Osteoblast (primary cell): ENCODE data around the gene PADI3. TPM values are rescaled to one million over a fixed set of nuclear protein-coding genes. Genes with fewer than 3 reads are reported as not detected.
A peak's percentile ranks its signal among the peaks of the same experiment; 100 is the strongest.

Experiments used
- DNase-seq: peaks from one replicate; pipeline ENCODE4 v3.0.0; 2011; ENCODE audit warnings: low spot score, mixed read lengths; ENCODE audit not compliant: insufficient read length; ENCODE audit errors: missing footprints
- H2AFZ ChIP-seq: 2 replicates; pipeline ENCODE4 v1.6.0; 2011; ENCODE audit warnings: mild to moderate bottlenecking, low read length
- H3K27ac ChIP-seq: 2 replicates; pipeline ENCODE4 v1.5.1; 2011; ENCODE audit warnings: mild to moderate bottlenecking, low read depth, low read length, moderate library complexity
- H3K27me3 ChIP-seq: 2 replicates; pipeline ENCODE4 v1.6.0; 2012; ENCODE audit warnings: mild to moderate bottlenecking, control low read depth, inconsistent platforms, low read length, moderate library complexity; ENCODE audit not compliant: insufficient read depth
- H3K36me3 ChIP-seq: 2 replicates; pipeline ENCODE4 v1.5.1; 2011; ENCODE audit warnings: mild to moderate bottlenecking, low read length, control low read depth, moderate library complexity; ENCODE audit not compliant: insufficient read depth
- H3K4me1 ChIP-seq: 2 replicates; pipeline ENCODE4 v1.5.1; 2011; ENCODE audit warnings: mild to moderate bottlenecking, low read length, control low read depth, moderate library complexity; ENCODE audit not compliant: insufficient read depth
- H3K4me2 ChIP-seq: 2 replicates; pipeline ENCODE4 v1.6.0; 2011; ENCODE audit warnings: mild to moderate bottlenecking, low read length; ENCODE audit not compliant: insufficient read depth
- H3K4me3 ChIP-seq: fragments of 200-600 bp; sonication (generic); 3 replicates; pipeline ENCODE4 v1.5.1; 2012; ENCODE audit warnings: mild to moderate bottlenecking, low read length, inconsistent platforms; ENCODE audit not compliant: insufficient read depth
- H3K79me2 ChIP-seq: 2 replicates; pipeline ENCODE4 v1.6.0; 2012; ENCODE audit warnings: mild to moderate bottlenecking, low read length, control low read depth, inconsistent platforms; ENCODE audit not compliant: insufficient read depth
- H3K9me3 ChIP-seq: 2 replicates; pipeline ENCODE4 v1.5.1; 2011; ENCODE audit warnings: low read depth, low read length, control low read depth
- H4K20me1 ChIP-seq: 2 replicates; pipeline ENCODE4 v1.6.0; 2012; ENCODE audit warnings: mild to moderate bottlenecking, low read length, control low read depth; ENCODE audit not compliant: insufficient read depth
- total RNA-seq: library from RNA; depleted of rRNA; stranded (reverse); fragments of >200 nt; gene quantifications from 2 replicates; pipeline ENCODE4 v1.2.3, GENCODE V29; 2012
- TF ChIP-seq, protein P1 (sequence below): IDR thresholded peaks from 2 replicates; pipeline ENCODE4 v1.5.1; 2011; ENCODE audit warnings: mild to moderate bottlenecking, low read depth, low read length, moderate library complexity; ENCODE audit errors: extremely low read depth

The PADI3 gene
- total RNA-seq, 1 donor = not detected

DNA sequence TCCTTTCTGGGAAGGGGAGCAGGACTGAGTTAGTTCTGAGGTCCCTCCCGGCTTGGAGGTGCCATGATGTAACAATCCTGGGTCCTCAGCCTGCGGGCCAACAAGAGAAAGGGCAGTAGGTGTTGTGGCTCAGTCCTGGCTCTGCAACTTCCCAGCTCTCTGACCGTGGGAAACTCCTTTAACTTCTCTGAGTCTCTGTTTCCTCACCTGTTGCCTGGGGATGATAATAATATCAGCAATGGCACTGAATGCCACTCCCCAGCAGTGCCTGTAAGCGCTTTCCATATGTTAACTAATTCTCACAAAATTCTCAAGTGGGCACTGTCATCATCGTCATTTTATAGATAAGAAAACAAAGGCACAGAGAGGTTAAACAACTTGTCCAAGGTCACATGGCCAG, 2.3 kb downstream of the PADI3 start:
- no peaks in the 10 kb centered on the region for H3K79me2 ChIP-seq
- TF ChIP-seq, protein P1, sequence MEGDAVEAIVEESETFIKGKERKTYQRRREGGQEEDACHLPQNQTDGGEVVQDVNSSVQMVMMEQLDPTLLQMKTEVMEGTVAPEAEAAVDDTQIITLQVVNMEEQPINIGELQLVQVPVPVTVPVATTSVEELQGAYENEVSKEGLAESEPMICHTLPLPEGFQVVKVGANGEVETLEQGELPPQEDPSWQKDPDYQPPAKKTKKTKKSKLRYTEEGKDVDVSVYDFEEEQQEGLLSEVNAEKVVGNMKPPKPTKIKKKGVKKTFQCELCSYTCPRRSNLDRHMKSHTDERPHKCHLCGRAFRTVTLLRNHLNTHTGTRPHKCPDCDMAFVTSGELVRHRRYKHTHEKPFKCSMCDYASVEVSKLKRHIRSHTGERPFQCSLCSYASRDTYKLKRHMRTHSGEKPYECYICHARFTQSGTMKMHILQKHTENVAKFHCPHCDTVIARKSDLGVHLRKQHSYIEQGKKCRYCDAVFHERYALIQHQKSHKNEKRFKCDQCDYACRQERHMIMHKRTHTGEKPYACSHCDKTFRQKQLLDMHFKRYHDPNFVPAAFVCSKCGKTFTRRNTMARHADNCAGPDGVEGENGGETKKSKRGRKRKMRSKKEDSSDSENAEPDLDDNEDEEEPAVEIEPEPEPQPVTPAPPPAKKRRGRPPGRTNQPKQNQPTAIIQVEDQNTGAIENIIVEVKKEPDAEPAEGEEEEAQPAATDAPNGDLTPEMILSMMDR = no peak
- no peaks in the 10 kb centered on the region for H3K27me3 ChIP-seq
- no peaks in the 10 kb centered on the region for H4K20me1 ChIP-seq
- no peak overlapping the region for H3K4me3 ChIP-seq
- H2AFZ ChIP-seq = peak overlapping the region; percentile 10
- H3K36me3 ChIP-seq = no peaks in the 10 kb centered on the region
- H3K9me3 ChIP-seq = no peaks in the 10 kb centered on the region
- H3K4me1 ChIP-seq = peaks cover 14% of the 10 kb centered on the region
- H3K4me2 ChIP-seq = no peak overlapping the region
- no peak overlapping the region for H3K27ac ChIP-seq
- DNase-seq = peak; percentile 36

DNA sequence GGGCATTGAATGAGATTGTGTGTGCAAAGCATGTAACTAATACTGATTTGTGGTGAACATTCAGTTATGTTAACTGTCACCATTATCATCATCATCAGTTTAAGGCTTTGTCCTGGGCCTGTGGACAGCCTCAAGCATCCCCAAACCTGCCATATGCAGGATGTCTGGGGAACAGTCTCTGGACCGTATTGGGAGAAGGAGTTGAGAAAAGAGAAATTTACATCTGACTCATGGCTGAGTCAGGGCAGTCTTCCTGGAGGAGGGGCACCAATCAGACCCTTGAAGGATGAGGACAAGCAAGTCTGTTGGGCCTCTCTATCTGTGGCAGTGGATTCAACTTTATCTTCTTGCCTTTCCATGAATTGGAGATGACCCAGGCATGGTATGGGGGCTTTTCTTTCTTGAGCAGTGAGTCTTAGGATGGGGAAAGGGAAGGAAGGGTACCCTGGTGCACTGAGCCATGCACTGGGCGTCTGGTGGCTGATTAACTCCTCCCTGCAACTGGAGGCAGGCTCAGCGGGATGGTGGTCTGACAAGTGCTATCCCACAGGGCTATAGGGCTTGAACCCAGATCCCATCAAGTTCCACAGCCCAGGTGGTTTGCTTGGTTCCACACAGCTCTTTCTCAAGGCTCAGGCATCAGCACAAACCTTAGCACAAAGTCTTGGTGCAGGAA, 2.9 kb downstream of the PADI3 start:
- Histone ChIP-seq H3K36me3 (no peaks in the 10 kb centered on the region), H3K79me2 (no peaks in the 10 kb centered on the region), H3K9me3 (no peaks in the 10 kb centered on the region), H3K4me3 (no peak overlapping the region), H3K4me2 (no peak overlapping the region), H3K4me1 (peaks cover 14% of the 10 kb centered on the region), H3K27ac (no peak overlapping the region), H3K27me3 (no peaks in the 10 kb centered on the region), H4K20me1 (no peaks in the 10 kb centered on the region), H2AFZ (peak overlapping the region; percentile 10)
- DNase-seq = peak; percentile 88
- TF ChIP-seq, protein P1 = no peak

DNA sequence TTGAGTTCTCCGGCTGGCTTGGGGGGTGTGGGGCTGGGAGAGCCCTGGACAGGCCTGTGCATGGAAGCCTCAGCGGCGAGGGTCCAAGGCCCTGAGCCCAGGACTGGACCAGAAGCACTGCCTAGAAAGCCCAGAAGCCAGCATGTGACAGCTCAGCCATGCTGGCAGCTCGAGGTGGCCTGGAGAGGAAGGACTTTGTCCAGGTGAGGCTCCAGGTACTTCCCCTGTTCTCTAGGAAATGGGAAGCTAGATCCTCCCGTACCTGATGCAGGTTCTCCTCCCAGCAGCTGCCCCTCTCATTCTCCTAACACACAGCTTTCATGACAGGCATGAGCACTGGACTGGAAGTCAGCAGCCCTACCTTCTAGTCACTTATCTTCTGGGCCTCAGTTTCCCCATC, 6.4 kb downstream of the PADI3 start:
- TF ChIP-seq, protein P1 = no peak
- peak; percentile 47 for DNase-seq
- Histone ChIP-seq H3K79me2 (no peaks in the 10 kb centered on the region), H3K27ac (no peak overlapping the region), H3K4me3 (no peak overlapping the region), H3K4me2 (no peak overlapping the region), H3K36me3 (no peaks in the 10 kb centered on the region), H3K27me3 (peaks cover 6% of the 10 kb centered on the region), H3K9me3 (no peaks in the 10 kb centered on the region), H4K20me1 (no peaks in the 10 kb centered on the region), H3K4me1 (peaks cover 22% of the 10 kb centered on the region), H2AFZ (no peak overlapping the region)

DNA sequence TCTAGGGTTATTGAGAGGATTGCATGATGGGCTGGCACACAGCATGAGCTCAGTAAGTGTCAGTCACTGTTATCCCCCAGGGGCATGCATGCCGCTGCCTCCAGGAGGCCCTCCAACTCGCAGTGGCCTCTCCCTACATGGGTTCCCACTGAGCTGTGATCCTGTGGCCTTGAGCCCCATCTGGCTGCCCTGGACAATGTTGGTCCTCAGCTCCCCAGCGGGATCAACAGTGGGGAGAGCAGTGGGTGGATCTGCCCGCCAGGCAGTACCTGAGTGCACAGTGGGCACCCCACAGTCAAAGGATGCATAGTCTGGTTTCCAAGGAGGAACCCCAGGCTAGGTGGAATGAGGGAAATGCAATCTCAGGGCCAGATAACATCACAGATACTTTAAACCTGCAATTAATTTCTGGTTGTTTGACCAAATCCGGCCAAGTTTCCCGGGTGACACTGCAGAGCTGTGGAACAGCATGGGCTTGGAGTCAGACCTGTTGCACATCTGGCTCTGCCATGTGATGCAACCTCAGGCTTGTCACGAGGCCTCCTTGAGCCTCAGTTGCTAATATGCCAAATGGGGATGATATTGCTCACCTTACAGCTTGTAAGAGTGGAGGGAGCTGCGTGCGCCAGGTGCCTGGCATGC, 9.3 kb downstream of the PADI3 start:
- Histone ChIP-seq H2AFZ (no peak overlapping the region), H4K20me1 (no peaks in the 10 kb centered on the region), H3K4me3 (no peak overlapping the region), H3K4me1 (peaks cover 8% of the 10 kb centered on the region), H3K9me3 (no peaks in the 10 kb centered on the region), H3K4me2 (no peak overlapping the region), H3K79me2 (no peaks in the 10 kb centered on the region), H3K36me3 (no peaks in the 10 kb centered on the region), H3K27me3 (peaks cover 20% of the 10 kb centered on the region), H3K27ac (no peak overlapping the region)
- TF ChIP-seq, protein P1 = no peak
- DNase-seq = peak; percentile 38
